PFSK-1 (cell line): ENCODE results near the gene RUNDC3A. TPM values are rescaled to one million over a fixed set of nuclear protein-coding genes. Genes with fewer than 3 reads are reported as not detected.

ENCODE experiments used
- FOXP2 ChIP-seq: optimal IDR thresholded peaks from 2 replicates; pipeline ENCODE3; 2011; ENCODE audit warnings: borderline replicate concordance, control low read depth, inconsistent platforms; ENCODE audit not compliant: insufficient read depth; ENCODE audit errors: extremely low read length, extremely low read depth
- POLR2AphosphoS5 ChIP-seq: IDR thresholded peaks from 2 replicates; pipeline ENCODE4 v1.6.1; 2012; ENCODE audit warnings: low read depth, mild to moderate bottlenecking, control low read depth, low read length, moderate library complexity
- SIN3A ChIP-seq: IDR thresholded peaks from 2 replicates; pipeline ENCODE4 v1.6.1; 2012; ENCODE audit warnings: mild to moderate bottlenecking, low read length, moderate library complexity, borderline replicate concordance; ENCODE audit not compliant: insufficient read depth
- TAF1 ChIP-seq: IDR thresholded peaks from 2 replicates; pipeline ENCODE4 v1.6.1; 2012; ENCODE audit warnings: low read length, control low read depth, borderline replicate concordance; ENCODE audit not compliant: insufficient read depth
- polyA plus RNA-seq: library from polyadenylated mRNA; unstranded; fragments of >200 nt; gene quantifications from one replicate; pipeline ENCODE4 v1.2.1, GENCODE V29; 2012; ENCODE audit warnings: low read depth, missing spikeins; ENCODE audit not compliant: insufficient read length
- TF ChIP-seq, protein P1 (sequence below), 2 experiments: IDR thresholded peaks; 2 replicates each; pipeline versions ENCODE4 v1.6.1 to v1.8.0; 2011 to 2012; ENCODE audit warnings: low read depth in 2 of 2, low read length in 2 of 2, control low read depth in 1 of 2, inconsistent platforms in 1 of 2, mild to moderate bottlenecking in 1 of 2, moderate library complexity in 1 of 2; ENCODE audit not compliant: insufficient read depth in 1 of 2

RUNDC3A gene
- polyA plus RNA-seq: 1.4 TPM

DNA sequence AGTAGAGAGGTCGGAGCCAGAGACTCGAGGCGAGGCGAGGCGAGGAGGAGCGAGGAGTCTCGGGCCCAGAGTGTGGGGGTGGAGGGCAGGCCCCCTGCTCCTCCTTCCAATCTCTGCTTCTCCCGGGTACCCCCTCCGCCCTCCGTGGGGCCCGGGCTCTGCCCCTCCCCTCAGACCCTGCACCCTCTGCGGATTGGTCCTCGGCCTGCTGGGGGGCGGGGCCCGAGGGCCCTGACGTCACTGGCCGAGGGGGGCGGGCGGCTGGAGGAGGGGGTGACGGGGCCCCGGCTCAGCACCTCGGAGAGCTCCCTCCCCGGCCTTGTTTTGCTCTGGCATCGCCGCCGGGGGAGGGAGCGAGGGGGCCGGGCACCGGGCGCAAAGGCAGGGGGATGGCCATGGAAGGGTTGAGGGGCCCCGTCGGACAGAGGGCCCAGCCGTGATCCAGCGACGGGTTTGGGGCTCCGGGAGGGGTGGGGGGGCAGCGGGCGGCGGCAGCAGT lies at the start of gene RUNDC3A:
TSS of gene RUNDC3A (plus strand) at position 282 of the 499 bp plus-strand sequence. CDS start 232 bp downstream, outside the sequence.
- TF ChIP-seq SIN3A (peak; percentile 31; the same call in 1 of the 2 replicates), POLR2AphosphoS5 (no peak), FOXP2 (no peak), TAF1 (no peak)
- TF ChIP-seq, protein P1, sequence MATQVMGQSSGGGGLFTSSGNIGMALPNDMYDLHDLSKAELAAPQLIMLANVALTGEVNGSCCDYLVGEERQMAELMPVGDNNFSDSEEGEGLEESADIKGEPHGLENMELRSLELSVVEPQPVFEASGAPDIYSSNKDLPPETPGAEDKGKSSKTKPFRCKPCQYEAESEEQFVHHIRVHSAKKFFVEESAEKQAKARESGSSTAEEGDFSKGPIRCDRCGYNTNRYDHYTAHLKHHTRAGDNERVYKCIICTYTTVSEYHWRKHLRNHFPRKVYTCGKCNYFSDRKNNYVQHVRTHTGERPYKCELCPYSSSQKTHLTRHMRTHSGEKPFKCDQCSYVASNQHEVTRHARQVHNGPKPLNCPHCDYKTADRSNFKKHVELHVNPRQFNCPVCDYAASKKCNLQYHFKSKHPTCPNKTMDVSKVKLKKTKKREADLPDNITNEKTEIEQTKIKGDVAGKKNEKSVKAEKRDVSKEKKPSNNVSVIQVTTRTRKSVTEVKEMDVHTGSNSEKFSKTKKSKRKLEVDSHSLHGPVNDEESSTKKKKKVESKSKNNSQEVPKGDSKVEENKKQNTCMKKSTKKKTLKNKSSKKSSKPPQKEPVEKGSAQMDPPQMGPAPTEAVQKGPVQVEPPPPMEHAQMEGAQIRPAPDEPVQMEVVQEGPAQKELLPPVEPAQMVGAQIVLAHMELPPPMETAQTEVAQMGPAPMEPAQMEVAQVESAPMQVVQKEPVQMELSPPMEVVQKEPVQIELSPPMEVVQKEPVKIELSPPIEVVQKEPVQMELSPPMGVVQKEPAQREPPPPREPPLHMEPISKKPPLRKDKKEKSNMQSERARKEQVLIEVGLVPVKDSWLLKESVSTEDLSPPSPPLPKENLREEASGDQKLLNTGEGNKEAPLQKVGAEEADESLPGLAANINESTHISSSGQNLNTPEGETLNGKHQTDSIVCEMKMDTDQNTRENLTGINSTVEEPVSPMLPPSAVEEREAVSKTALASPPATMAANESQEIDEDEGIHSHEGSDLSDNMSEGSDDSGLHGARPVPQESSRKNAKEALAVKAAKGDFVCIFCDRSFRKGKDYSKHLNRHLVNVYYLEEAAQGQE (IDR thresholded peaks at IDR 0.05; ENCODE audit: insufficient read depth in 1 of 2, low read depth in 2 of 2, low read length in 2 of 2): peak; percentile 92 to 97

DNA sequence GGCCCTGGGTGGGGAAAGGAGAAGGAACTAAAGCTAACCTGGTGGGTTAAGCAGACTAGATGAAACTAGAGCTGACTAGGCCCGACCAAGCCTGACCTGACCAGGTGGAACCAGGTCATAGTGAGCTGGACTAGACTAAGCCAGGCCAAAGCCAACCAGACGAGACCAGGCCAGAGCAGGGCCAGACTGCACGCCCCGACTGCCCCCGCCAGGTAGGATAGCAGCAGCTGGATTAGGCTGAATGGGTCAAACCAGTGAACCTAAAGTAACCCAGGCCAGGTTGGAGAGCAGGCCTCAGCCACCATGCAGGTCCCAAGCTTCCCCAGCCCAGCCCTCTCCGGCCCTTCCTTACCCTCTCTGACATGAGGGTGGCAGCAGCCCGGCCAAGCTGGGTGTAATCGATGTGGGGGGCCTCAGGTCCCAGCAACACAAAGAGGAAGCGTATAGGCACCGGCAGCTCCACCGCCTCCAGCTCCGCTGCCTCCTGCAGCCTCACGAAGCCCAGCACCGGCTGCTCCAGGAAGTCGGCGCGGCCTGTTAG lies 49.5 kb upstream of the RUNDC3A start:
- TF ChIP-seq TAF1 (no peak), FOXP2 (no peak), POLR2AphosphoS5 (no peak), SIN3A (no peak)
- TF ChIP-seq, protein P1 (IDR thresholded peaks at IDR 0.05; ENCODE audit: insufficient read depth in 1 of 2, low read depth in 2 of 2, low read length in 2 of 2): no peak

DNA sequence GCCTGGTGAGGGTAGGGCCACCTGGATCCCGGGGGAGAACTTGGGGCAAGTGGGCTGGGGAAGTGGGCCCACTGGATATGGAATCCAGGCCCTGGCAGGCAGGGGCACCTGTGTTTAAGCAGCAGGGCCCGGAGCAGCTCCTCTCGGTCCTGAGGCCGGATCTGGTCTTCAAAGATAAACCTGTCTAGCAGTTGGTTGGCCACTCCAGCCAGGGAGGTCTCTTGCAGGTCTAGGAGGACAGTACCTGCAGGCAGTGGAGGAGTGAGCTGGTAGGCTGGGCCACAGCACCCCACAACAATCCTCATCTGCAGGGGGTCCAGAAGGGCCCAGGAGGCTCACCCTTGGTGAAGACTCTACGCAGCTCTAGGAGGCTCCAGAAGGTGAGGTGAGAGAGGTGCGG lies 48.1 kb upstream of the RUNDC3A start:
- TF ChIP-seq FOXP2: no peak
- TF ChIP-seq SIN3A: no peak
- TF ChIP-seq, protein P1 (IDR thresholded peaks at IDR 0.05; ENCODE audit: insufficient read depth in 1 of 2, low read depth in 2 of 2, low read length in 2 of 2): no peak
- no peak for TF ChIP-seq POLR2AphosphoS5
- no peak for TF ChIP-seq TAF1

DNA sequence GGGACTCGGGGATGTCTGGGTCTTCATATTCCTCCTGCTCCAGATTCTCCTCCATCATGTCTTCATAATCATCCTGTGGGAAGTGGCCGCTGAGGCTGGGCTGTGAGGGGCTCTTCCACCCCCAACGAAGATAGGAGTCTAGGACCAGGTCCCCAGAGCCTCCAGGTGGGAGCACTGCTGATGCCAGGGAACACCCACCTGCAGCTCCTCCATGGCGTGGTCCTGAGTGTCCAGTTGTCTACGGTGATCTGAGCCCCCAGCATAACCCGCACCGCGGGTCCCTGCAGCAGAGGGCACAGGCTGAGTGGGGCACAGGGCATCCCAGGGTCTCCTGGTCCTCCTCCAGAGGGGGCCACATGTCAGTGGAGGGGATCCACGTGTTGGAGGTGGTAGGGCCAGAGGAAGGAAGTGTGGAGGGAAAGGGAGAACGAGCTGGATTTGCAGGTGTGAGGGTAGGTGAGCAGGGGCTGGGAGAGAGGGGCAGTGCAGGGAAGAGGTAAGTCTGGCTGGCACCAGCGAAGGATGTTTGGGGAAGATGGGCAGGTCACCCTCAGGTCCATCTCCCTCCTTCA lies 45.7 kb upstream of the RUNDC3A start:
- no peak for TF ChIP-seq SIN3A
- no peak for TF ChIP-seq POLR2AphosphoS5
- TF ChIP-seq, protein P1 (IDR thresholded peaks at IDR 0.05; ENCODE audit: insufficient read depth in 1 of 2, low read depth in 2 of 2, low read length in 2 of 2): no peak
- TF ChIP-seq TAF1: no peak
- TF ChIP-seq FOXP2: no peak
